ENCODE results near the gene IGSF1.

DNA sequence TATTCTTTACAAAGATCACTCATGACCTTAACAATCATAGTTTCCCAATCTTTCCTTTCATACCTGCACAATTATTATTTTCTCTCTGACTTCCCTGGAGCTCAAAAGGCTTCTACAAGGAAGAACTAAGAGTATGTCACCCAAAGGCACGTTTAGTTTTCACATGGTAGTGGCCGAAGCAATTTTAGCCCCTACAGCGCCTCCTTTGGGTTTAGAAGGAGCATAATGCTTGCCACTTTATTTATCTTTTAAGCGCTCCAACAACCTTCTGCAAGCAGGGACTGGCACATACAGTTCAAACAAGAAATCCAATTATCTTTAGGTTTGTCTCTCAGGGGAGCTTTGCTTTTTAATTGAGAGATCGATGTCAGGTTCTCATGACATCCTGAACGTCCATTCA is 42.0 kb upstream of the IGSF1 start:
- TF ChIP-seq, protein P1, sequence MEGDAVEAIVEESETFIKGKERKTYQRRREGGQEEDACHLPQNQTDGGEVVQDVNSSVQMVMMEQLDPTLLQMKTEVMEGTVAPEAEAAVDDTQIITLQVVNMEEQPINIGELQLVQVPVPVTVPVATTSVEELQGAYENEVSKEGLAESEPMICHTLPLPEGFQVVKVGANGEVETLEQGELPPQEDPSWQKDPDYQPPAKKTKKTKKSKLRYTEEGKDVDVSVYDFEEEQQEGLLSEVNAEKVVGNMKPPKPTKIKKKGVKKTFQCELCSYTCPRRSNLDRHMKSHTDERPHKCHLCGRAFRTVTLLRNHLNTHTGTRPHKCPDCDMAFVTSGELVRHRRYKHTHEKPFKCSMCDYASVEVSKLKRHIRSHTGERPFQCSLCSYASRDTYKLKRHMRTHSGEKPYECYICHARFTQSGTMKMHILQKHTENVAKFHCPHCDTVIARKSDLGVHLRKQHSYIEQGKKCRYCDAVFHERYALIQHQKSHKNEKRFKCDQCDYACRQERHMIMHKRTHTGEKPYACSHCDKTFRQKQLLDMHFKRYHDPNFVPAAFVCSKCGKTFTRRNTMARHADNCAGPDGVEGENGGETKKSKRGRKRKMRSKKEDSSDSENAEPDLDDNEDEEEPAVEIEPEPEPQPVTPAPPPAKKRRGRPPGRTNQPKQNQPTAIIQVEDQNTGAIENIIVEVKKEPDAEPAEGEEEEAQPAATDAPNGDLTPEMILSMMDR (IDR thresholded peaks at IDR 0.05) = no peak
- TF ChIP-seq POLR2A (IDR thresholded peaks at IDR 0.05) = no peak

All from esophagus squamous epithelium (tissue), 4 donors.